Midbrain (tissue), 1 donor: ENCODE measurements around the gene GRWD1.
A peak's percentile ranks its signal among the peaks of the same experiment; 100 is the strongest.

ENCODE experiments used
- DNase-seq: peaks from one replicate; lab custom pipeline; 2025; lab: John Stamatoyannopoulos, UW

The GRWD1 gene

DNA sequence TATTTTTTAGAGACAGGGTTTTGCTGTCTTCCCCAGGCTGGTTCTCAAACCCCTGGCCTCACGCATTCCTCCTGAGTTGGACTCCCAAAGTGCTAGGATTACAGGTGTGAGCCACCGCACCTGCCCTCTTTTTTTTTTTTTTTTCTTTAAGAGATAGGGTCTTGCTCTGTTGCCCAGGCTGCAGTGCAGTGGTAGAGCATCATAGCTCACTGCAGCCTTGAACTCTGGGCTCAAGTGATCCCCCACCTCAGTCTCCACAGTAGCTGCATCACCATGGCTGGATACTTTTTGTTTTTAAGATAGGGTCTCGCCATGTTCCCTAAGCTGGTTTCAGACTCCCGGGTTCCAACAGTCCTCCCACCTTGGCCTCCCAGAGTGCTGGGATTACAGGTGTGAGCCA lies 11.1 kb downstream of the GRWD1 start:
- DNase-seq: no peak

DNA sequence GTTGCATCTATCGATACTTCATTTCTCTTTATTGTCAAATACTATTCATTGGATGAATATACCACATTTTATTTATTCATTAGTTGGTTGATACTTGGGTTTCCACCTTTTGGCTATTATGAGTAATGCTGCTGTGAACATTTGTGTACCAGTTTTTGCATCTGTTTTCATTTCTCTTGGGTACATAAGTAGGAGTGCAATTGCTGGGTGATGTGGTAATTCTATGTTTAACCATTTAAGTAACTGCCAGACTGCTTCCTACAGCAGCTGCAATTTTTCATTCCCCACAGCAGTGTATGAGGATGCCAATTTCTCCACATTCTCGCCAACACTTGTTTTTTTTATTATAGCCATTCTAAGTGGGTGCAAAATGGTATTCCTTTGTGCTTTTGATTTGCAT lies 12.2 kb downstream of the GRWD1 start:
- no peak for DNase-seq

DNA sequence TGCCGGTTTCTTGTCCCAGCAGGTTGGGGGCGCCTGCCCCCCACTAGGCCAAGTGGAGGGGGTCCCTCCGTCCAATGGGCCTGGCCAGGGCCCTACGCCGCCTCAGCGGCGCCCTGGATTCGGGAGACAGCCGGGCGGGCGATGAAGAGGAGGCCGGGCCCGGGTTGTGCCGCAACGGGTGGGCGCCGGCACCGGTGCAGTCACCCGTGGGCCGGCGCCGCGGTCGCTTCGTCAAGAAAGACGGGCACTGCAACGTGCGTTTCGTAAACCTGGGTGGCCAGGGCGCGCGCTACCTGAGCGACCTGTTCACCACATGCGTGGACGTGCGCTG lies 15.8 kb downstream of the GRWD1 start:
- no peak for DNase-seq

DNA sequence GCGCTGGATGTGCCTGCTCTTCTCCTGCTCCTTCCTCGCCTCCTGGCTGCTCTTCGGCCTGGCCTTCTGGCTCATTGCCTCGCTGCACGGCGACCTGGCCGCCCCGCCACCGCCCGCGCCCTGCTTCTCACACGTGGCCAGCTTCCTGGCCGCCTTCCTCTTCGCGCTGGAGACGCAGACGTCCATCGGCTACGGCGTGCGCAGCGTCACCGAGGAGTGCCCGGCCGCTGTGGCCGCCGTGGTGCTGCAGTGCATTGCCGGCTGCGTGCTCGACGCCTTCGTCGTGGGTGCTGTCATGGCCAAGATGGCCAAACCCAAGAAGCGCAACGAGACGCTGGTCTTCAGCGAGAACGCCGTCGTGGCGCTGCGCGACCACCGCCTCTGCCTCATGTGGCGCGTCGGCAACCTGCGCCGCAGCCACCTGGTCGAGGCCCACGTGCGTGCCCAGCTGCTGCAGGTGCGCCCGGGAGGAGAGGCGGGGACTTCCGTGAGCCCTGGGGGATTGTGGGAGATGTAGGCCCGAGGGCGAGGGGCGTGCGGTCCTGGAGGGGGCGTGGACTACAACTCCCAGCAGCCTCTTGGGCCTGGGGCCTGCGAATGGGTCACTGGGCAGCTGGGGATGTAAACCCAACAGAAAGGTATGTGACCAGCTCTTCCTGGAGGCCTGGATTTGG lies 16.3 kb downstream of the GRWD1 start:
- no peak for DNase-seq

DNA sequence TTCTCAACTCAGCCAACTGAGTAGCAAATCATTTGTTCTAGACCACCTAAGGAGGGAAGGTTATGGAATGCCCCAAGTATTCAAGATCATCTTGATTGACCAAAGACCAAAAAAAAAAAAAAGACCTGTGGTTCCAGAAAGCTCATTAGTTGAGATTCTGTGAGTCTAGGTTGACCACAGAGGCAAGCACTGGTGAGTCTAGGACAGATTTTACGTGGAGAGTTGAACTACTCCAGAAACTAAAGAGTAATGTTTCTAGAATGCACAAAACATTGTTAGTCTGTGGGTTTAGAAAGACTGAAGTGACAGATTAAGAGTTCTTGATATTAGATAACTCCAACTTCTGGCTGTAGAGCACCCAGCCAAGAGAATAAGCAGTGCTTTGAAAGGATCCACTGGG lies 19.4 kb downstream of the GRWD1 start:
- DNase-seq: no peak

DNA sequence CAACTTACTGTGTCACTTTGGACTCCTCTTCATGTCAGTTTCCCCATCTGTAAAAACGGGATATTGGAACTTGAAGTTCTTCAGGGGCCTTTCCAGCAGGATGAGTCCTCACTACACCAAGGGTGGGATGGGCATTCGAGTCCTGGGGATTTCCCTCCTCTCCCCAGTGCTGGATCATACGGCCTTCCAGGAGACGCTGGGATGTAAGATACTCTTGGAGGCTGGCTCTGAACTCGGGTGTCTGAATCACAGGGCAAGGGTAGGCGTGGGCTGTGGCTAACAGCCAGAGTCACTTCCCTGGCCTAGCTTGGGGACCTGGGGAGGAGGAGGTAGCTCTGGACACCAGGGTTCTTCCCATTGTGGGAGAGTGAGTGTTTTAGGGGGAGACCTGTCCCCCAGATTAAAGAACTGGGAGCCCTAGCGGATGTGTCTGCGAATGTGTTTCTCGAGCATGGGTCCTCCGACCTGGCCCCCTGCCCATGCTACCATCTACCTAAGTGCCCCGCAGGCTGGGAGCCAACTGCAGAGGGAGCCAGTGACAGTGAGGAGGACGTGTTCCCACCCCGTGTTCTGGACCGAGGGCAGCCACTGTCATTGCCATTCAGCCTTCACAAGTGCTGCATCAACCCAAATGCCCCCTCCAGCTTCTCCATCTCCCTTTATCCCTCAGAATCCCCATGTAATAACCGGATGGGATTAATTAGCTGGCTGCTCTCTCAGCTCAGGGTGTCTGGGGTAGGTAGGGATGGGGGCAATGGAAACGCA lies 21.0 kb downstream of the GRWD1 start:
- DNase-seq: no peak

DNA sequence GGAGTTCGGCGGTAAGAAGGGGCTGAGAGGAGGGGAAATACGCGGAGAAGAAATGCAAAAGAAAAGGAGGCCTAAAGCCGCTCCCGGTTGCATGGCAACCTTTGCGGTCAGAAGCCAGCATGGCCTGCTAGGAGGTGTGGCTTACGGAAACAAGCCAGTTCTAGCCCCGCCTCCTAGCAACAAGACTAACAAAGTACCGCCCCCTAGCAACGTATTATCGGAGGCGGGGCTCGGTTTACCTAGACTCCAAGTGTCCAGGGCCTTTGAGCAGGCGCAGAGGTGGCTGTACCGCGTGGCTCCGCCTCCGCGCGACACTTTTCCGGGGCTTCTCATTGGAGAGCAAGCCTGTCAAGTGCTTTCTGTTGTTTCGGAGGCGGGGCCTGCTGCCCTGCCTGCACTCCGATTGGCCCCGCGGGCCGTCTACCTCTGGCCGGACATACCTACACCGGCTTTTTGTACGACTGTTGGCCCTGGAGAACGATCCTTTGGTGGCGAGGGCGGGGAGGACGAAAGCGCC lies 23.0 kb downstream of the GRWD1 start:
- peak; percentile 100 for DNase-seq

DNA sequence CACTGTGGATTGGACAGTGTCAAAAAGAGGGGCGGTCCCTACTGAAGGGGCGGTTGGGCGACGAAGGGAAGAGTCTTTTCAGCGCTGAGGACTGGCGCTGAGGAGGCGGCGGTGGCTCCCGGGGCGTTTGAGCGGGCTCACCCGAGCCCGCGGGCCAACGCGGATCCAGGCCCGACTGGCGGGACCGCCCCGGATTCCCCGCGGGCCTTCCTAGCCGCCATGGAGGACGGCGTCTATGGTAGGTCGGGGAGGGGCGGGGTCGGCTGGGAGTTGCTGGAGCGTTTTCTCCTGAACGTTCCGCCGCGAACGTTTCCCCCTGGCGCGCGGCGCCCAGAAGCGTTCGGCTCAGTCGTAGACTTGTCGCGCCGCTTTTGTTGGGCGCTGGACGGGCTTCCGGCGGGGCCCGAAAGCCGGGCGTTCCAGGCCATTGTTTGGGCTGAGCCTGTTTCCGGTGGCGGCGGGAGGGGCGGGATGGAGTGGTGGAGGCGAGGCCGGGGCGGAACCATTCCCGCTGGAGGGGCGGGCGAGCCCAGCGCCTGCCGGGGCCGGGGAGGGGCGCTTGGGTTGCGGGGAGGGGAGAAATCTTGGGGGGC lies 23.6 kb downstream of the GRWD1 start, which contains the start of gene CYTH2:
Gene CYTH2, plus strand, starts transcription at position 81 of the 593 bp plus-strand sequence. Its CDS starts 139 bp downstream, at position 220.
- peak; percentile 82 for DNase-seq

DNA sequence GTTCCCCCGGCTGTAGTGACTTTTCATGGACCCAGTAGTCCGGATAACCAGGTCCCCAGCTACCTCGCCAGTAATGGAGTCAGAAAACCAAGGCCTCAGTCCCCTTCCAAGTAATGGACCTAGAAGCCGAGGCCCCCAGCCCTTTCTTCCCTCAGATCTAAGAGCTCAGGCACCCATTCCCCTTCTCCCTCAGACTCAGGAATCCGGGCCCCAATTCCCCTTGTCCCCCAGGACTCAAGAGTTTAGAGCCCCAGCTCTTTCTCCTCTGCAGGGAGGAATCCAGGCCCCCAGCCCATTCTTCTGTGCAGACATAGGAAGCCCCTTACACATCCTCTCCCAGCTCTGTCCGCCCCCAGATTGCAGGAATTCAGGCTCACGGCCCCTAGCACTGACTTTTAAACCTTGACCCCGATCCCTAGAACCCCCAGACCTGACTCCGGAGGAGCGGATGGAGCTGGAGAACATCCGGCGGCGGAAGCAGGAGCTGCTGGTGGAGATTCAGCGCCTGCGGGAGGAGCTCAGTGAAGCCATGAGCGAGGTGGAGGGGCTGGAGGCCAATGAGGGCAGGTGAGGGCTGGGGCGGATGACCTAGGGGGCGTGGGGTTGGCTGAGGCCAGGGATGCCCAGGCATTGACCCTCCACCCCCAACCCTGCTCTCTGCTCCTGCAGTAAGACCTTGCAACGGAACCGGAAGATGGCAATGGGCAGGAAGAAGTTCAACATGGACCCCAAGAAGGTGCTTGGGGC lies 24.3 kb downstream of the GRWD1 start:
- DNase-seq: no peak

DNA sequence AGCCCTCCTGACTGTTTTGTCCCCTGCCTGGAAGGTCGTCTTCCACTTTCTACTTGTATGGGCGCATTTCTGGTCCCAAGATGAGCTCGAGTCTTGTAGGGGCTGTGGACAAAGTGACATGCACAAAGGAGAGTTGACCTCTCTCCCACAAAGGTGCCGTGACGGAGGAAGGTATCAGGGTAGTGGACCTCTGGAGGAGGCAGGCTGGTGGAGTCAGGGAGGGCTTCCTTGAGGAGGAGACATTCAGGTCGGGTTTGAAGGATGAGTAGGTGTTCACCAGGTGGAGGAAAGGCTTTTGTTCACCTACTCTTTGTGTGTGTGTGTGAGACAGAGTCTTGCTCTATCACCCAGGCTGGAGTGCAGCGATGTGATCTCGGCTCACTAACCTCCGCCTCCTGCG lies 25.1 kb downstream of the GRWD1 start:
- no peak for DNase-seq

DNA sequence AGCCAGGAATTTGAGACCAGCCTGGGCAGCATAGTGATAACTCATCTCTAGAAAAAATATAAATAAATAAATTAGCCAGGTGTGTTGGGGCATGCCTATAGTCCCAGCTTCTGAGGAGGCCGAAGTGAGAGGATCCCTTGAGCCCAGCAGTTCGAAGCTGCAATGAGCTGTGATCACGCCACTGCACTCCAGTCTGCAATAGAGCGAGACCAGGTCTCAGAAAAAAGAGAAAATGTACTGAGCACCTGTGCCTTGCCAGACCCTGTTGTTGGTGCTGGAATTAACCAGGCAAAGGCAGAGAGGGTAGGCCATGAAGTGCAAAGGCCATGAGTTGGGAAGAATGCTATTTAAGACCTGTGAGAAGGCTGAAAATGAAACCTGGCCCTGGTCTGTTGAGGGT lies 26.1 kb downstream of the GRWD1 start:
- DNase-seq: no peak

DNA sequence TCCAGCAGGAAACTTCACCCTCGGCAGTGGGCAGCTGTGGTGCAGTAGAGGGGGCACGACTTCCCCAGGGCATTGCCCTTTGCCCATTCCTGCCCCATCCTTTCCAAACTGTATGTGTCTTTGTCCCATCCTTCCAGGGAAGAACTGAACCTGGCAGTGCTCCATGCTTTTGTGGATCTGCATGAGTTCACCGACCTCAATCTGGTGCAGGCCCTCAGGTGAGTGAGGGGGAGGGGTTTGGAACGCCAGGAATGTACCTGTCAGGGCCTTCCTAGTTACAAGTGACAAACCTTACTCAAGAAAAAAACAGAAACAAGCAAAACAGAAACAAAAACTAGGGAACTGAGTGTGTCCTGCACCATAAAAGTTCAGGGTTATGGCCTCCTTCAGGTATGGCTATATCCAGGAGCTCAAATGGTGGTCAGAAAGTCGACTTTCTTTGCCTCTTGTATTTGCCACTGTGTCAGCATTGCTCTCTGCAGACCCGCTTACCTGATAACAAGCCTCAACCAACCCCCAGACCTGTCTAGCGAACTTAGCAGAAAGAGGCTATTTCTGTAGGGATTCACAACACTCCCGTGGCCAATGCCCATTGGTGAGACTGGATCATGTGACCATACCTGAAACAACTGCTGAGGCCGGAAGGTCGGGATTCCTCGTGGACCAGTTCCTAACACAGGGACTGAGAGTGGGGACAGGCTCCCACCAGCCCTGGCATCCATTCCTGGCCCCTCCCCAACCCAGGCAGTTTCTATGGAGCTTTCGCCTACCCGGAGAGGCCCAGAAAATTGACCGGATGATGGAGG lies 27.6 kb downstream of the GRWD1 start:
- no peak for DNase-seq

DNA sequence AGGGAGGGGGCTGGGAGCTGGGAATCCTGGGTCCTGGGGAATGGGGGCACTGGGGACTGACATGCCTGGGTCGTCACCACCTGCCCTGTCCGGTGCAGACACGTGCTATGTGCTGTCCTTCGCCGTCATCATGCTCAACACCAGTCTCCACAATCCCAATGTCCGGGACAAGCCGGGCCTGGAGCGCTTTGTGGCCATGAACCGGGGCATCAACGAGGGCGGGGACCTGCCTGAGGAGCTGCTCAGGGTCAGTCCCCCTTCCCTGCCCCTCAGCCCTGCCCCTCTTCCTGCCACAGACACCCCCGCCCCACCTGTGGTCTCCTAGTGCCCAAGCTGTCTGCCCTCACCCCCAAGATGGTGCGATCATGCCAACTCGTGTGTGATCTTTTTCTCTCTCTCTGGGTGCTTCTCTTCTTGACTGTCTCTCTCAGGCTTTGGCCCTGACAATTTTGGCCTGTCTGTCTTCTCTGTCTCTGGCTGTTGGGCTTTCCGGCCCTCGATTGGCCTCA lies 28.4 kb downstream of the GRWD1 start:
- DNase-seq: no peak

DNA sequence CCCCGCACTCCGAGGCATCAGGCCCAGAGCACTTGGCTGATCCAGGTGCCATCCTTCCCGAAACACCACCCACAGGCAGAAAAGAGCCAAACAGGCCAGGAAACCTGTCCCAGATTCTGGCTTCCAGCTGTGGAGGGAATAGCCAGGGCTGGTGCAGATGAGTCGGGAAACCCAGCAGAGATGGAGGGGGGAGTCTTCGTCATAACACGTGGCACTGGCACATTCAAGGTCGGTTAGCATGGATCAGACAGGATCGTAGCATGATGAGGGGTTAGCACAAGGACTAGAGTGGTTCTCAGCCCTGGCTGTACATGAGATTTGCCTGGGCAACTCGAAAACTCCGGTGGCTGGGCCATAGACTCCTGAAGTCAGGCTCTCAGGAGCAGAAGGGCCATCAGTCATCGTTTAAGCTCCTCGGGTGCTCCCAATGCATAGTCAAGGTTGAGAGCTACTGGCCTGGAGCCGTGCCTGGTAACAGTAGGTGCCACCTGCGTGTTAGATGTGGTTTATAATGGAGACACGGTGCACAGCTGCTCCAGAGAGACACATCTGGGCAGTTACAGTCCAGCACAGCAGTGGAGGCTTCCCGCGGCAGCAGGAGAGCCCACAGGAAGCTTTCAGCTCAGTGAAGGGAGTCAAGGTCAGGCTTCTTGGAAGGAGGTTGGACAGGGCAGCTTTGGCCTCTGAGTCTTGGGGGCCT lies 29.7 kb downstream of the GRWD1 start:
- DNase-seq: no peak

DNA sequence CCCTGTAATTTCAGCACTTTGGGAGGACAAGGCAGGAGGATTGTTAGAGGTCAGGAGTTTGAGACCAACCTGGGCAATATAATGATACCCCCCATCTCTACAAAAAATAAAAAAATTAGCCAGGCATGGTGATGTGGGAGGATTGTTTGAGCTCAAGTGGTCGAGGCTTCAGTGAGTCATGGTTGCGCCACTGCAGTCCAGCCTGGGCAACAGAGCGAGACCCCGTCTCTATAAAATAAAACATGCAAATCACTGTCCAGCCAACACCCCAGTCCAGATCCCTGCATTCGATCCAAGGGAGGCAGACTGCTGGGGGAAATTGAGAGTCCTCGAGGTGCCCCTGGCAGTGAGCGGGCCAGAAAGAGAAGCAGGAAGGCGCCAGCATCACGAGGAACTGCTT lies 30.4 kb downstream of the GRWD1 start:
- DNase-seq: no peak

DNA sequence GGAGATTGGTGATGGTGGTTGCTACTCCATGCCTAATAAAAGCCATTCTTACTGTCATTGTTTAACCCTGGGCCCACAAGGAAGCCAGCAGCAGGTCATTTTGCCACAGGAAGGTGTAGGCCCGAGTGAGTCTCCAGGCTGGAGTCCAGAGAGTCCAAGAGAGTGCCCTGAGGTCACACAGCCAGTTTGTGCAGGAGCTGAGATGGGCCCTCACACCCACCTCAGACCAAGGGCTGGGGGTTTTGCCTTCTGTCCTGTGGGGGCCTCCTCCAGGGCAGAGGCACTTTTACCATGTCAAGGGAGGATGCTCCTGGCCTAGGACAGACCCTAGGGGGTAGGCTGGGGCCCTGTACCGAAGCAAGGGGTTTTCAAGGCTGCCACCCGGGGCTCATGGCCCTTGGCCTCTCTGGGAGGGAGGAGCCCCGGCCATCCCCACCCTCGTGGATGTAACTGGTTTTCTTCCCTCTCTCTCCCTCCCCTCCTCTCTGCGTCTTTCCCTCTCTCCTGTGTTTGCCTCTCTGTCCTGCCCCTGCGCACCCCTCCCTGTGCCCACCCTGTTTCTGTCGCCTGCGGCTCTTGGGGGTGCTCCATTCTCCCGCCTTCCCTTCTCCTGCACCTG lies 31.4 kb downstream of the GRWD1 start:
- DNase-seq: no peak

DNA sequence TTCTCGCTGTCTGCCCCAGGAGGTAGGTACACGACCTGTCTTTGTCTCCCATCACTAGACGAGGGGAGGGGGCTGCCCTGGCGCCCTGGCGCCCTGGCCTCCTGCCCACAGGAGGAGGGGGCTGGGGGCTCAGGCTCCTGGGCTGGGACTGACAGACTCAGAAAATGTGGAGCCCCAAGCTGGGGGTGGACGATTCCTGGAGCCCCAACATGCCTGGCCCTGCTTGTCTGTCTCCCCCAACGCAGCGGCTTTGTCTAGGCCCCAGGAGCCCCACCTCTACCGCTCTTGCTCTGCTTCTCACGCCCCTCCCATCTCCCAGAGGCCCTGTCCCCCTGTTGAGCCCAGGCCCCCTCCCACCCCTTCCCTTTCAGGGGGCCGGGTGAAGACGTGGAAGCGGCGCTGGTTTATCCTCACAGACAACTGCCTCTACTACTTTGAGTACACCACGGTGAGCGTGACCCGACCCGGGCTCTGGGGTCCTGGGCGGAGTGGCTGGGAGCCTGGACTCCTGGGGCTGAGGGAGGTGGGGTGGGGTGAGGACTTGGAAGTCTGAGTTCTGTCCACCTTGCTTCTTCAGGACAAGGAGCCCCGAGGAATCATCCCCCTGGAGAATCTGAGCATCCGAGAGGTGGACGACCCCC lies 32.0 kb downstream of the GRWD1 start:
- no peak for DNase-seq

DNA sequence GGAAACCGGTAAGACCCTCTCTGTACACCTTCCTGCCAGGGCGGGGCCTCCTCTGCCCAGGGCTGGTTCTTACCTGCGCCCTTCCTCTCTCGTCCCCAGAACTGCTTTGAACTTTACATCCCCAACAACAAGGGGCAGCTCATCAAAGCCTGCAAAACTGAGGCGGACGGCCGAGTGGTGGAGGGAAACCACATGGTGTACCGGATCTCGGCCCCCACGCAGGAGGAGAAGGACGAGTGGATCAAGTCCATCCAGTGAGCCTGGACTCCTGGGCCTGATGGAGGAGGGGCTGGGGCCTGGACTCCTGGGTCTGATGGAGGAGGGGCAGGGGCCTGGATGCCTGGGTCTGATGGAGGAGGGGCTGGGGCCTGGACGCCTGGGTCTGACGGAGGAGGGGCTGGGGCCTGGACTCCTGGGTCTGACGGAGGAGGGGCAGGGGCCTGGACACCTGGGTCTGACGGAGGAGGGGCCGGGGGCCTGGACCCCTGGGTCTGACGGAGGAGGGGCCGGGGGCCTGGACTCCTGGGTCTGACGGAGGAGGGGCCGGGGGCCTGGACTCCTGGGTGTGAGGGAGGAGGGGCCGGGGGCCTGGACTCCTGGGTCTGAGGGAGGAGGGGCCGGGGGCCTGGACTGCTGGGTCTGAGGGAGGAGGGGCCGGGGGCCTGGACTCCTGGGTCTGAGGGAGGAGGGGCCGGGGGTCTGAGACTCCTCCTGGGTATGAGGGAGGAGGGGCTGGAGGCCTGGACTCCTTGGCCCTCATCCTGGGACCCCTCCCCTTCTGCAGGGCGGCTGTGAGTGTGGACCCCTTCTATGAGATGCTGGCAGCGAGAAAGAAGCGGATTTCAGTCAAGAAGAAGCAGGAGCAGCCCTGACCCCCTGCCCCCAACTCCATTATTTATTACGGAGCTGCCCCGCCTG lies 32.8 kb downstream of the GRWD1 start:
- DNase-seq: no peak

DNA sequence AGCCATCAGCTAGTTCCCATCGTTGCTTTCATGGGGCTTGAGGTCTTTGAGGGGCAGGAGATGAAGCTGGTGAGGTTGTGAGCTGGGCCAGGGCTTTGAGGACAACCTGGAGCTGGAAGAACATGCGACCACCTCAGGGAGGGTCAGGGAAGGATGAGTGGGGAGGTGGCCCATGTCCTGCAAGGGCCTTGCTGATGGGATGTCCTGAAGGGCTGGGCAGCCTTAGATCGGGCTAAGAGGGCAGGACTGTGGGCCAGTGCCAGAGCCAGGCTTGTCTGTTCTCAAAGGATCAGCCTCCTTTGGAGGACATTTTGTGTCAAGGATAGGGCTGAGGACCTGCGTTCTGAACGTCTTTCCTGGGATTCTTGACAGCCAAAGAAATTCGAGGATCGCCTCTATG lies 33.9 kb downstream of the GRWD1 start:
- no peak for DNase-seq
